ENCODE results near the gene APOA4. TPM values are rescaled to one million over a fixed set of nuclear protein-coding genes. Genes with fewer than 3 reads are reported as not detected.
A peak's percentile ranks its signal among the peaks of the same experiment; 100 is the strongest.

Gene APOA4
- total RNA-seq, 1 experiment from 2014 or later, result not detected

DNA sequence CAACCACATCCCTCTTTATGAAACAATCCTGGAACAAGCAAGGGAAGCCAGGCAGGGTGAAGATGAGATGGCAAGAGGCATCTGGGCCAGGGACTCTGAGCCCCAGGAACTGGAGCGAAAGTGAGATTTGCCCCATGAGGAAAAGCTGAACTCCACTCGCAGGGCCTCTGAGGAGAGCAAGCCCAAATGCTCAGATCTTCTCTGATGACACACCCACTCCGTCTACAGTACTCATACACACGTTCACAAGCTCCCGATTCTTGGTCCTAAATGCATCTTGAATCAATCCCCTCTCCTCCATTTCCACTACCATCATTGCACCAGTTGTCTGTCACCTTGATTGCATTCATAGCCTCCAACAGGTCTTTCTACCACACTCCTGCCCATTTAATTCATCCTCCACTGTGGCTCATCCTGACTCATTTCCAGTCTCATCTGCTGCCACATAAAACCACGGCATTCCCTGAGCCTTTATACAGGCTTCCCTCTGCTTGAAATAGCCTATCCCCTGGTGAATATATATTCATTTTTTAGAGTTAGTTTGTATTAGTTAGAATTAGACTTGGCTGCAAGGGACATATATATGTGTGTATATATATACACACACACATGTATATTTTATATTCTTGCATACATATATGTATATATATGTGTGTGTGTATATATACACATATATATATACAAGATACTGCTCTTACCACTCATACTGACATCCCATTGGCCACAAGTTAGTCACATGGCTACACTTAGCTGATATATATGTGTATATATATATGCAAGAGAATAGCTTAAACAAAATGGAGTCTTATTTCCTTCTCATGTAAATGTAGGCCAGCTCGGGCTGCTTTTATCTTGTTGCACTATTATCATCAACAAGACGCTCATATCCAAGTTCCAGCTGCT lies 30.0 kb downstream of the APOA4 start:
- no peaks in the 10 kb centered on the region for H3K36me3 ChIP-seq
- no peaks in the 10 kb centered on the region for H3K27me3 ChIP-seq (replicated peaks)
- H3K9me3 ChIP-seq (replicated peaks), result no peaks in the 10 kb centered on the region
- H3K4me3 ChIP-seq, result no peak overlapping the region
- H3K27ac ChIP-seq, result no peak overlapping the region
- no peak for DNase-seq (ENCODE audit: low read depth in 1 of 2, low spot score in 2 of 2)
- H3K4me1 ChIP-seq (replicated peaks), result 0 out of 2 replicates have a peak, but pooled peaks cover 5% of the 10 kb centered on the region

DNA sequence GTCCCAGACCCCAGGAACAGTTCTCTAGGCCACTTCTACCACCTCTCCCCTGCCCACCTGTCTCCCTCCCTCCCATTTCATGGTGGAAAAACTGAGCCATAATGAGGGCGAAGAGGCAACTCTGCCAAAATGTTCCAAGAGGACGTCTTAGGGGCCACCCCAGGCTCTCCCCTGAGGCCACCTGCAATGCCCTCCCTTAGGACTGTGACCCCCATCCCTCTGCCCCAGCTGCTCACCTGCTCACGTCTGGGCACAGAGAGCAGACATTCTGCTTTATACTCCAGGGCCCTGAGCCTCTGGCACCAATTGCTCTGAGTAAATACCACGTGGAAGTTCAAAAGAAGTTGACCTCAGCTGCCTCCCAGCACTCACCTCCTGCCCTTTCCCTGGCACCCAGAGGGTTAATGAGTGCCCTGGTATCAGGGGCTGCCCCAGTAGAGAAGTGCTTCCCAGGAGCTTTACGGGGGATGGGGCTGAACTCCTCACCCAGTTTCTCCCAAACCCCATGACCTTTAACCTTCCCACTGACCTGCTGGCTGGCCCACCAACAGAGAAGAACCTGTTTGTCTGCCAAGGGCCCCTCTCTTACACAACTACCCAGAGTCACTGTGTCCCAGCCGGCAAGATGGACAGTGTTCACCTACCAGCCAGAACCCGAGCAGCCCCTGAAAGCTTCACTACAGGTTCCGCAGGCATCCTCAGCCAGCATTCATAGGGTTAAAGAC lies 30.8 kb downstream of the APOA4 start:
- no peak for DNase-seq (ENCODE audit: low read depth in 1 of 2, low spot score in 2 of 2)
- Histone ChIP-seq H3K9me3 (replicated peaks) (no peaks in the 10 kb centered on the region), H3K36me3 (no peaks in the 10 kb centered on the region), H3K27ac (no peak overlapping the region), H3K4me3 (no peak overlapping the region), H3K27me3 (replicated peaks) (no peaks in the 10 kb centered on the region), H3K4me1 (replicated peaks) (0 out of 2 replicates have a peak, but pooled peaks cover 5% of the 10 kb centered on the region)

DNA sequence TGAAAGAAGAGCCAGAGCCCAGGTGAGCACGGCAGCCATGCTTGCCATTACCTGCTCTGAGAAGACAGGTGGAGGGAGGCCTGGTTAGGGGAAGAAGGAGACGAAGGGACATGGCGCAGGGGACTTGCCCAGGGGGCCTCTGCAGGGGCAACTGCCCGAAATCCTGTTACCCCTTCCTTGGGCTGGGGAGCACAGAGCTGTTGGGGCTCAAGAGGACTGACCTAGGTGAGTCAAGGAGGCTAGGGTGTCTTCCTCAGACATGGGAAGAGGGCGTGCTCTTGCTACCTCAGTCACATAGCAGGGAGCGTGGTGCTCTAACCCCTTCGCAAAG lies 31.3 kb downstream of the APOA4 start, which contains the start of gene APOA5:
Gene APOA5, minus strand, starts transcription at position 67 of the 331 bp plus-strand sequence. Its CDS starts 19 bp downstream, at position 48.
- Histone ChIP-seq H3K4me3 (no peak within 1 kb of the TSS), H3K36me3 (no peaks in the 10 kb centered on the region), H3K27me3 (replicated peaks) (no peaks in the 10 kb centered on the region), H3K9me3 (replicated peaks) (no peaks in the 10 kb centered on the region), H3K27ac (no peak within 1 kb of the TSS), H3K4me1 (replicated peaks) (0 out of 2 replicates have a peak, but pooled peaks cover 8% of the 10 kb centered on the region)
- DNase-seq (ENCODE audit: low read depth in 1 of 2, low spot score in 2 of 2), result no peak

DNA sequence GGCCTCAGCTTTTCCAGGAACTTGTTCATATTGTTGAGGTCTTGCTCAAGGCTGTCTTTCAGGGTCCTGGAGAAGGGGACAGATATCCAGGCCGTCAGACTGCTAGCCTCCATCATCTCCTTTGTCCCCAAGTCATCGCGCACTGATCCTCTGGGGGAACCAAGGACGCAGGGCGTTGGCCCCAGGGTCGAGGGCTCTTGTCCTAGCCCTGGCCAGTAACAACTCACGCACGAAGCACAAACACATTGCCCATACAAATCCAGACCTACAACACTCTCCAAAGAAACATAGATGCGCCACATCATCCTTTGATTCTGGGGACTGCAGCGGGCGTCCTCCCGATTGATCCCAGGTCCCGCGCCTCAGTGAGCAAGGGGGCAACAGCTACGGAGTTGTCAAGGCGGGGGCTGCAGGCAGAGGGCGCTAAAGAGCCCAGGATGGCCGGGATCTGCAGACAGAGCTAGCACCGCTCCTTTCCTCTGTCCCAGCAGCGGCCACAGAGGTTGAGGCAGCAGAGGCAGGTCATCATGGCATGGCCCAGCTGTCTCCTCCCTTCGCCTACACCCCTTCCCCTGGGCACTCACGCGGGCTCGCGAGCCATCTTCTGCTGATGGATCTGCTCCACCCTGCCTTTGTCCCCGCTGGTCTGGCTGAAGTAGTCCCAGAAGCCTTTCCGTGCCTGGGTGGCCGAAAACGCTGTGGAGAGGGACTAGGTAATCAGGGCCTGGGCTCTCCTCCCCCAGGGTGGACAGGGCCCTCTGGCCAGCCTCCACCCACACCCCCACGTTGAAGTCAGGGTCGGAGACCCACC lies 31.9 kb downstream of the APOA4 start:
- H3K27me3 ChIP-seq (replicated peaks), result no peaks in the 10 kb centered on the region
- DNase-seq (ENCODE audit: low read depth in 1 of 2, low spot score in 2 of 2), result peak; percentile 37 to 59
- H3K36me3 ChIP-seq, result peaks cover 5% of the 10 kb centered on the region

DNA sequence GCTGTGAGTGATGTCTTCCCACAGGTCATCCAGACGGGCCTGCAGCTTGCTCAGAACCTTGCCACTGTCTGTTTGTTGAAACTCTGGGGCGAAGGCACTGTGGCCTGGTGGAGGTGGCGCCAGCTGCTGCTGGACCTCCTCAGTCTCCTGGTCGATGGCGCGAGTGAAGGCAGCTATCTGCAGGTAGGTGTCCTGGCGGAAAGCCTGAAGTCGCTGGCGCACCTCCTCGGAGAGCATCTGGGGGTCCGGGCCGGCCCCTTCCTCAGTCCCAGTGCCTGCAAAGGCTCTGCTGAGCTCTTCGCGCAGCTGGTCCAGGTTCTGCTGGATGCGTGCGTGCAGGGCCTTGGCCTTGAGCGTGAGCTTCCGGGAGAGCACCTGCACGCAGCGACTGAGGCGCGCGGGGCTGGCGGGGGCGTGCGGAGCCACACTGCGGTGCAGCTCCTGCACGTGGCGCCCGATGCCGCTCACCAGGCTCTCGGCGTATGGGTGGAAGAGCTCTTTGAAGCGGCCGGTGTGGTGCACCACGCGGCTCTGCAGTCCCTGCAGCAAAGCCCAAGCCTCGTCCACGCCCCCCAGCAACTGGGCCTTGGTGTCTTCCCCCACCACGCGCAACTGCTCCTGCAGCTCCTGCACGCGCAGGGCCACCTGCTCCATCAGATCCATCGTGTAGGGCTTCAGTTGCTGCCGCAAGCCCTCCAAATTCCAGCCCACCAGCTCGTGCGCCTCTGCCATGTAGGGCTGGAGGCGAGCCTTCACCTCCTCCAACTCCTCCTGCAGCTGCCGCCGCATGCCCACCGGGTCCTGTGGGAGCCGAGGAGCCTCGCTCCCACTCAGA lies 32.7 kb downstream of the APOA4 start:
- Histone ChIP-seq H3K9me3 (replicated peaks) (no peaks in the 10 kb centered on the region), H3K36me3 (peaks cover 11% of the 10 kb centered on the region), H3K27ac (no peak overlapping the region), H3K4me3 (no peak overlapping the region), H3K4me1 (replicated peaks) (0 out of 2 replicates have a peak, but pooled peaks cover 8% of the 10 kb centered on the region), H3K27me3 (replicated peaks) (no peaks in the 10 kb centered on the region)
- DNase-seq (ENCODE audit: low read depth in 1 of 2, low spot score in 2 of 2), result no peak

More for the DNA sequence above, 31.9 kb downstream of the APOA4 start:
- H3K9me3 ChIP-seq (replicated peaks), result no peaks in the 10 kb centered on the region
- 0 out of 2 replicates have a peak, but pooled peaks cover 8% of the 10 kb centered on the region for H3K4me1 ChIP-seq (replicated peaks)
- H3K4me3 ChIP-seq, result no peak overlapping the region
- H3K27ac ChIP-seq, result no peak overlapping the region

DNA sequence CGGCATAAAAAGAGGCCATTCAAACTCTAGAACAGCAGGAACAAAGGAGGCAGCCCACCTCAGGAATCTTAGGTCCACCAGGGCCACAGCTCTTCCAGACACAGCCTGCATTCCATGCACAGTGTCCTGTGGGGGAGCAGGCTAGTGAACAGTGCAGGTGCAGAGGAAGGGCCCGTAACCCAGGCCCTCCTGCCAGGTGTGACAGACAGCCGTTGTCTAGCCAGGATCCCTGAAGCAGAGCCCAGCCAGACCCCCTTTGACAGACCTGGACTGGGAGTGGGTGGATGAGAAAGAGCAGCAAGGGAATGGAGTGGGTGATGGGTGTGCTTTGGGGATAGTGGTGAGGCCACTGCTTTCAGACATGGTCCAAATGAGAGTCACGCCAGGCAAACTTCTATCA lies 34.1 kb downstream of the APOA4 start:
- H3K27ac ChIP-seq, result no peak overlapping the region
- H3K27me3 ChIP-seq (replicated peaks), result no peaks in the 10 kb centered on the region
- 0 out of 2 replicates have a peak, but pooled peaks cover 8% of the 10 kb centered on the region for H3K4me1 ChIP-seq (replicated peaks)
- no peaks in the 10 kb centered on the region for H3K9me3 ChIP-seq (replicated peaks)
- no peak for DNase-seq (ENCODE audit: low read depth in 1 of 2, low spot score in 2 of 2)
- H3K36me3 ChIP-seq, result peaks cover 21% of the 10 kb centered on the region
- no peak overlapping the region for H3K4me3 ChIP-seq

DNA sequence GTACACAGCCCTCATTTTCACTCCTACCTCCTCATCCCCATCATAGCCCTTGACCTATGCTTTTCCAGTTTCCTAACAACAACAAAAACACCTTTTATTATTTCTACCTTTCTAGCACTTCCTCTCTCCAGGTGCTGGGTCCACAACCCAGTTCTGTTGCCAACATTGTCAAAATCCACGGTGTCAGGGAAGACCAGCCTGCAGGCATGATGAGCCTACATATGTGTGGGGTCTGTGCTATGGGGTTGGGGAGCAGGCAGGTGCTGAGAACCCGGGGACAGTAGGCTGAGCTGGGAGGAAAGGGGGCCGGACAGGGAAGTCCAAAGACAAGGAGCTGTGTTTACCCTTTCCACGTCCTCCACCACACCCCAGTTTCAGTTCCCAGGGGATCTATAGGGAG lies 34.6 kb downstream of the APOA4 start:
- no peak overlapping the region for H3K27ac ChIP-seq
- DNase-seq (ENCODE audit: low read depth in 1 of 2, low spot score in 2 of 2), result no peak
- H3K4me1 ChIP-seq (replicated peaks), result 0 out of 2 replicates have a peak, but pooled peaks cover 8% of the 10 kb centered on the region
- no peaks in the 10 kb centered on the region for H3K27me3 ChIP-seq (replicated peaks)
- peaks cover 23% of the 10 kb centered on the region for H3K36me3 ChIP-seq
- H3K4me3 ChIP-seq, result peak overlapping the region; percentile 59
- no peaks in the 10 kb centered on the region for H3K9me3 ChIP-seq (replicated peaks)

DNA sequence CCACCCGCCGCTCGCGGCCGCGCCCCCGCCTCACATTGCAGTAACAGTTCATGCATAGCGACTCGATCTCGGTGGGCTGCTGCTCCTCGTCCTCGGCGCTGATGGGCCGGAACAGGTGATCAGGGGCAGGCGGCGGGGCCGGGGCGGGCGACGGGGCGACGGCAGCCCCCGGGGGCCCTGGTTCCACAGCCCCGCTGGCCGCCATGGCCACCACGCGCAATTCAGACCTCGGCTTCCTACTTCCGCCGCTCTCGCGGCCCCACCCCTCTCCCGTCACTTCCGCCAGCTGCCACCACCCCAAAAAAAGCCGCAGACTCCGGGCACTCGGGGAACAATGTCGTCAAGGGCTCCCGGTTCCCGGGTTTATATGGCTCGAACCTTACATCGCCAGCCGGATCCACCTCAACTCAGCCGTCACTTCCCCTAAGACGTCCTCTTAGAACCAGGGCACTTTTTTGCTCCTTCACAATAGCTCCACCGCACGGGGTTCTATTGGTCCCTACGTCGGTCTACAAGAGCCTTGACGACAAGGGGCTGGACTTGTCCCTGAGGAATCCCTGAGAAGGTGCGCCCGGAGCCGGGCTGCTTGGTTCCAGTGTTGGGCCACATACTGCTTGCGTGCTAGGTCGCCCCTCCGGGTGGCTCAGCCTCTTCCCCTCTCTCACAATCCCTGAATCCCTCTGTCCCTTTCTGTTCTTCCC lies 35.2 kb downstream of the APOA4 start, which contains the start of gene ZPR1:
Gene ZPR1, minus strand, starts transcription at position 238 of the 701 bp plus-strand sequence. Its CDS starts 33 bp downstream, at position 205.
- Histone ChIP-seq H3K27ac (peak within 1 kb of the TSS; percentile 51), H3K4me1 (replicated peaks) (0 out of 2 replicates have a peak, but pooled peaks cover 8% of the 10 kb centered on the region), H3K27me3 (replicated peaks) (no peaks in the 10 kb centered on the region), H3K4me3 (peak within 1 kb of the TSS; percentile 59), H3K36me3 (peaks cover 27% of the 10 kb centered on the region), H3K9me3 (replicated peaks) (no peaks in the 10 kb centered on the region)
- DNase-seq (ENCODE audit: low read depth in 1 of 2, low spot score in 2 of 2), result peak; percentile 58 to 59

DNA sequence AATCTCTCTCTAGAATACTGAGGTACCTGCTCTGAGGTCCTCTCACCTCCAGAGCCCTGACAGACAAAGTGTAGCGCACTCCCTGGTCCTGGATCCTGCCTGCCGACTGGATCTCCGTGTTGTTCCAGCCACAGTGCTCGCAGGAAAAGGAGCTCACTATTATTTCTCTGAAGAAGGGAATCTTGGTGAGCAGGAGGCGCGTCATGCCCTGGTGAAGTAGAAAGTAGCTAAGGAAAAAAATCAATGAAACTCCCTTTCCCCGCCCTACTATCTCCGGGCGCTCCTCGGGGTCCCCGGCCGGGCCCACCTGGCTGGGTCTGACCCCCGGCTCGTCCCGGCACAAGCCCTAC lies 35.7 kb downstream of the APOA4 start:
- peak overlapping the region; percentile 59 for H3K4me3 ChIP-seq
- no peaks in the 10 kb centered on the region for H3K27me3 ChIP-seq (replicated peaks)
- H3K36me3 ChIP-seq, result peaks cover 29% of the 10 kb centered on the region
- H3K4me1 ChIP-seq (replicated peaks), result 0 out of 2 replicates have a peak, but pooled peaks cover 8% of the 10 kb centered on the region
- H3K9me3 ChIP-seq (replicated peaks), result no peaks in the 10 kb centered on the region
- no peak for DNase-seq (ENCODE audit: low read depth in 1 of 2, low spot score in 2 of 2)
- H3K27ac ChIP-seq, result peak overlapping the region; percentile 51

DNA sequence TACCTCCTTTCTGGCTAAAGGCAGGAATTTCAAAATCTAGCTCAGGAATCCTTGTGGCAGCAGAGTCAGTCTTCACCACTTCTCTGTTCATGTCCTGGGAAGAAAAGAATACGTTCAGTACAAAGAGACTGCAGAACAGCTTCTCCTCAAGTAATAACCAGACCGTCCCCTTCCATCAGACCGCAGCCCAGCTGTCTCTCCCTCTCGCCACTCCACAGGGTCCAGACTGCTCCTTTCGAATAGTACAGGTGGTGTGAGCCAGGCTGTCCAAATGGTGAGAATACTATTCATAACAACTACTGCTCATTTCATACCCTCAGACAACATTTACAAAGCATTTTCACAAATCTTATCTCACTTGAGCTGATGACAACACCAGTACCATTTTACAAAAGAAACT lies 36.1 kb downstream of the APOA4 start:
- DNase-seq (ENCODE audit: low read depth in 1 of 2, low spot score in 2 of 2), result no peak
- Histone ChIP-seq H3K27me3 (replicated peaks) (no peaks in the 10 kb centered on the region), H3K36me3 (peaks cover 31% of the 10 kb centered on the region), H3K4me1 (replicated peaks) (0 out of 2 replicates have a peak, but pooled peaks cover 8% of the 10 kb centered on the region), H3K27ac (no peak overlapping the region), H3K4me3 (peak overlapping the region; percentile 59), H3K9me3 (replicated peaks) (no peaks in the 10 kb centered on the region)

DNA sequence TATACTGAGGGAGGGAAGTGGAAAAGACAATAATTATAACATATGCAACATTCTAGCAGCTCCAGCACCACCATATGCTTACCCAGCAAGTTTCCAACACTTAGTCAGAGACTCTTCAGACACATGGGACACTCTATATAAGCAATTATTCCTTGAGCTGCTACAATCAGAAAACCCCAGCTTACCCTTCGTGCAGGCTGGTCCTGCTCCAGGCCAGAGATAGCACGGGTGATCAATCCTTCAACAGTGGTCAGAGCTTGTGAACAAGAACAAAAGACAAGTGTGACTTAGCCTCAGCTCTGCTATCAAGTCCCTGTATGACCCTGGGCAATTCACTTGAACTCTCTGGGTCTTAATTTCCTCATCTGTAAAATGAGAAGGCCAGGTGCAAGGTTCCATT lies 36.8 kb downstream of the APOA4 start:
- Histone ChIP-seq H3K4me1 (replicated peaks) (0 out of 2 replicates have a peak, but pooled peaks cover 8% of the 10 kb centered on the region), H3K27ac (no peak overlapping the region), H3K36me3 (peaks cover 31% of the 10 kb centered on the region), H3K9me3 (replicated peaks) (no peaks in the 10 kb centered on the region), H3K27me3 (replicated peaks) (no peaks in the 10 kb centered on the region), H3K4me3 (no peak overlapping the region)
- no peak for DNase-seq (ENCODE audit: low read depth in 1 of 2, low spot score in 2 of 2)

DNA sequence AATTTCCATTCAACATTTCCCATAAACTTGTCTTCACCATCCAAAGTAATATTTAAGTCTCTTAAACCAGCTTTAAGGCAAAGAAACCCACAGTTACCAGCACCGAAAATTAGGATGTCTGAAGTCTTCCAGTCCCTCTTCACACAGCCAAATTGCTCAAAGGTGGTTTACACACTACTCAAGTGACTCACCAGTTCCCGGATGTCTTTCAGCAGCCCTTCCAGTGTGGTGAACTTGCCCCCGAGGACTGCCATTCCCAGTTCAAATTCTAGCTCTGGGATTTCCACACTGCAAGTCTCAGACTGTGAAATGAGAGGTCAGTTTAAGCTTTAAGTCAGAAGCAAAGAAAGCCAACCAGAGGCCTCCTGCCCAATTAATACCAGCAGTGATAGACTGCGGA lies 40.4 kb downstream of the APOA4 start:
- H3K4me3 ChIP-seq, result no peak overlapping the region
- no peaks in the 10 kb centered on the region for H3K9me3 ChIP-seq (replicated peaks)
- no peaks in the 10 kb centered on the region for H3K27me3 ChIP-seq (replicated peaks)
- no peak overlapping the region for H3K27ac ChIP-seq
- H3K36me3 ChIP-seq, result peaks cover 39% of the 10 kb centered on the region
- H3K4me1 ChIP-seq (replicated peaks), result 0 out of 2 replicates have a peak, but pooled peaks cover 3% of the 10 kb centered on the region
- no peak for DNase-seq (ENCODE audit: low read depth in 1 of 2, low spot score in 2 of 2)
